ENCODE measurements around the gene CC2D1A. TPM values are rescaled to one million over a fixed set of nuclear protein-coding genes. Genes with fewer than 3 reads are reported as not detected.

The CC2D1A gene
- total RNA-seq = 100 to 1,000 TPM in 1 of 2 donors, 10 to 100 TPM in 1; 90.8 to 132 TPM
- long read RNA-seq, partial matches to known transcripts = 104 of 126 reads
- long read RNA-seq, other reads (novel, unspliced or antisense) = 18 of 126 reads

DNA sequence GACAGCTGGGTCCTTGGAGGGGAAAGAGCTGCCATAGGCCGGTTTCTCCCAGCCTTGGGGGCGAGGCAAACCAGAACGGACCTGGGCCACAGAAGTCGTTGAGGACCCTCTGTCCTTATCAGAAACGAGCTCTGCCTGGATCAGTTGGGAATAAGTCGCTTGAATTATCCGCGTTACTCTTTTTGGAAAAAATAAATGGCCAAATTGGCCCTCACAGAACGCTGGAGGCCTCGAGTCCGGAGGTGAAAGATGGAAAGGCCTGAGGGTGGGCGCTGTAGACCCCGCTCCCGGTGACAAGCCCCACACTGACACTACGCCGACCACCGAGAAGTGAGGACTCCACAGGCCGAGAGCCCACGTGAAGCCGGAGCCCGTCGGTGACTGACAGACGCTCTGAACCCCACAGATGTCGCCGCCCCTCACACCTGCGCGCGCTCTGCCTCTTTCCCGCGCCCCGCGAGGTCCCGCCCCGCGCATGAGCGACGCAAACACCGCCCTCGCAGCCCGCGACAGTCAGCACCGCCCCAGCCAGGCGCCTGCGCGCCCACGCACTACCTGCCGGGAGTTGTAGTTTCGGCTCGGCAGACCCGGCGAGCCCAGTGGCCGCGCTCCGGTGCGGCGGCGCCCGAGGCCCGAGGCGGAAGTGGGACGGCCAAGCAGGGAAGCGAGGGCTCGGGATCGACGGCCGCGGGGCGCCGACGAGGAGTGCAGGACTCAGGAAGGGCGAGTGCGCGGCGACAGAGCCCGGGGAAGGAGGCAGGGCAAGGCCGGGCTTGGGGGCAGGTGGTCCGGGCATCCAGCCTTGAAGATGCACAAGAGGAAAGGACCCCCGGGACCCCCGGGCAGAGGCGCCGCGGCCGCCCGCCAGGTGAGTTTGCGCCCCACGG, at the start of gene CC2D1A, which contains the start of gene BRME1:
CC2D1A (plus strand) TSS at position 568 of the 887 bp plus-strand sequence; CDS start at position 809, 241 bp downstream.
BRME1 (minus strand) TSS at position 484 of the 887 bp plus-strand sequence. CDS start 1,225 bp downstream, outside the sequence.
- intact Hi-C loops (cut with DNase I, micrococcal nuclease) = no loop called here
- DNase-seq (peak; percentile 94 to 96), ATAC-seq (peak; percentile 91)

DNA sequence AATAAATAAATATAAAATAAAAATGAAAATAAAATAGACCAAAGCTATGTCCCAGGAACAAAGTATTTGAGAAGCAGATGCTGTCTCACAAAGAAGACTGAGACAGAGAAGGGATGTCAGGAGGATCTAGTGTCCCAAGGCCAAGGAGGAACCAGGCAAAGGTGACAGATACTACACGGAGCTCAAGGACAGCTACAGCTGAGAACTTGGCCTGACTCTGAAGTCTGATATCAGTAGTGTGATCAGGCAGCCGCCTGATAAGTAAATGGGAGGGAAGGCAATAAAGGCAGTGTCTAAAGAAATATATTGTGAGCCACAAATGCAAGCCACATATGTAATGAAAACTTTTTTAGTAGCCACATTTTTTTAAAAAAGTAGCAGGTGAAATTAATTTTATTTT, 49.5 kb upstream of the CC2D1A start:
- intact Hi-C loops (cut with DNase I, micrococcal nuclease) = no loop called here
- no peak for DNase-seq
- ATAC-seq = peak; percentile 75

DNA sequence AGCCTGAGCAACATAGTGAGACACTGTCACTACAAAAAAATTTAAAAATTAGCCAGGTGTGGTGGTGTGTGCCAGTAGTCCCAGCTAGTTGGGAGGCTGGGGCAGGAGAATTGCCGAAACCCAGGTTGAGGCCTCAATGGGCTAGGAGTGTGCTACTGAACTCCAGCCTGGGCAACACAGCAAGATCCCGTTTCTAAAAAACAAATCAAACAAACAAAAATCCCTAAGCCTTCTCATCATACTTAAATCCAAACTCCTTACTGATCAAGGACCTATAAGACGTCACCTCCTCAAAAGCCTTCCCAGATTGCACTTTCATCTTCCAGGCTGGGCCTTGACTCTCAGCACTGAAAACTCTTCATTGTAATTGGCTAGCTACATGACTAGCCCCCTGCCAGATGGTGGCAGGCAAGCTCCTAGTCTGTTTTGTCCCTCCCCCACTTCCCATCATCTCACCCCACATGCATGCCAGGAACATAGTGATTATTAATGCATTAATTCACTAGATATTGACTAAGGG, 46.6 kb upstream of the CC2D1A start:
- intact Hi-C loops (cut with DNase I, micrococcal nuclease) = no loop called here
- DNase-seq (no peak), ATAC-seq (no peak)

DNA sequence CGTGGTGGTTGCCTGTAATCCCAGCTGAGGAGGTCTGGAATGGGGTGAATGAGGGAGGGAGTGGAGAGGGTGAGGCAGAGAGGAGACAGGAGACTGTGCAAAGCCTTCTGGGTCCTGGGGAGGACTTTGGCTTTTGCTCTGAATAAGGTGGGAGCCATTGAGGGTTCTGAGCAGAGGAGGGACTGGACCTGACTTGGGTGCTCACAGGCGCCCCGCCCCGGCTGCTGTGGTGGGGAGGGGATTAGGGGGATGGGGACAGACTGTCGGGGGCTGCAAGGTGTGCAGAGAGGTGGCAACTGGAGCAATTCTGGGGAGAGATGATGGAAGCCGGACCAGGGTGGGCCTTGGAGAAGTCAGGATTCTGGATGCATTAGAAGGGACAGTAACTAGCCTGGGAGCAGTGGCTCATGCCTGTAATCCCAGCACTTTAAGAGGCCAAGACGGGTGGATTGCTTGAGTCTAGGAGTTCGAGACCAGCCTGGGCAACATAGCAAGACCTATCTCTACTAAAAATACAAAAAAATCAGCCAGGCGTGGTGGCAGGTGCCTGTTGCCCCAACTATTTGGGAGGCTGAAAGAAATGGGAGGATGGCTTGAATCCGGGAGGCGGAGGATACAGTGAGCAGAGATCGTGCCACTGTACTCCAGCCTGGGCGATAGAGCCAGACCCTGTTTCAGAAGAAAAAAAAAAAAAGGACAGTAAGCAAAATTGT, 45.2 kb upstream of the CC2D1A start:
- intact Hi-C loops (cut with DNase I, micrococcal nuclease) = loop anchor here (5.0 to 10.0 kb wide), 2 partner anchors 74 to 76 kb away; no protein-coding TSS in a partner anchor
- ATAC-seq = no peak
- no peak for DNase-seq

DNA sequence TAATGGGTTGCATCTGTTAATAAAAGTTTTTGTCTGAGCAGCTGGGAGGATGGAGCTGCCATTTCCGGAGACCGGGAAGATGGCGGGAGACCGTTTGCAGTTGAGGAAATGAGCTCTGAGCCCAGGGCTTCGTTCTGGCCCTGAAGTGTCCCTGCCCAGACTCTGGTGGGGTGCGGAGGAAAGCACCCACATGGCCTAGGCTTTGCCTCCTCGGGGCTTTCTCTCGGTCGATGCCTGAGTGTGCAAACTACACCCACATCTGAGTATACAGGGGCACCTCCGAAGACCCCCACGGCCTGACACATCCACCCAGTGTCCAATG, 44.6 kb upstream of the CC2D1A start:
- intact Hi-C loops (cut with DNase I, micrococcal nuclease) = loop anchor here (5.0 to 10.0 kb wide), 2 partner anchors 74 to 77 kb away; no protein-coding TSS in a partner anchor
- ATAC-seq (no peak), DNase-seq (no peak)

DNA sequence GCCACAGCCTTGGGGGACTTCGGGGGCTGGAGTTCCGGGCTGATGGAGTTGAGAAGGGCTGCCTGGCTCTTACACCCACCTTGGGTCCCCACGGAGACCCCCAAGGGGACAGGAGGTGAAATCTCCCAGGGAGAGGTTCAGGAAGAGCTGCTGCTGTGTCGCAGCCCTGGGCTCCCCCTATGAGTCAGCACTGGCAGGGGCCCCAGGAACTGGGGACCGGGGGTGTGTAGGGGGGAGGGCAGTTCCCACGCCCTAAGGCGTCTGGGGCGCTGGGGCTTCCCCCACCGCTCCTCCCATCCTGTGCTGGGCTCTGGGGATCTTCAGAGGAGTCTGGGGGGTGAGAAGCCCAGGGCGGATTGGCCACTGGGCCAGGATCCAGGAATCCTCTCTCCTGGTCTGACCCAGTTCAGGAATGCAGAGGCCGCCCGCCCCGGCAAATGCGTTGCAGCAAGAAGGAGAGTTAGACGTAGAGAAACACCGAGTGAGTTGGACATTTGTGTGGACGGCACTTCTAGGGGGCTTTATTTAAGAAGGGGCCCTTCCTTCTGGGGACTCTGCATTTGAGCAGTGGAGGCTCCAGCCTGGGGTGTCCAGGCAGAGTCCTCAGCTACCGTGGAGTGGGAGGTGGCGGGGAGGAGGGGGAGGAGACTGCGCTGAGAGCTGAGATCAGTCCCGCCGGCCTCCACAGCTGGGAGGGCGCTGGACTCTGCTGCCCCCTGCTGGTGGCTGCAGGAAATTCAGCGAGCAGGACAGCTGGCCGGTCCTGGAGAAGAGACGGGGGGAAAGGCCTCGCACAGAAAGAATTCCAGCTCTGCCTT, 44.1 kb upstream of the CC2D1A start:
- DNase-seq (peak; percentile 92 to 94), ATAC-seq (peak; percentile 87)
- intact Hi-C loops (cut with DNase I, micrococcal nuclease) = loop anchor here (5.0 to 10.0 kb wide), 2 partner anchors 75 to 77 kb away; no protein-coding TSS in a partner anchor

DNA sequence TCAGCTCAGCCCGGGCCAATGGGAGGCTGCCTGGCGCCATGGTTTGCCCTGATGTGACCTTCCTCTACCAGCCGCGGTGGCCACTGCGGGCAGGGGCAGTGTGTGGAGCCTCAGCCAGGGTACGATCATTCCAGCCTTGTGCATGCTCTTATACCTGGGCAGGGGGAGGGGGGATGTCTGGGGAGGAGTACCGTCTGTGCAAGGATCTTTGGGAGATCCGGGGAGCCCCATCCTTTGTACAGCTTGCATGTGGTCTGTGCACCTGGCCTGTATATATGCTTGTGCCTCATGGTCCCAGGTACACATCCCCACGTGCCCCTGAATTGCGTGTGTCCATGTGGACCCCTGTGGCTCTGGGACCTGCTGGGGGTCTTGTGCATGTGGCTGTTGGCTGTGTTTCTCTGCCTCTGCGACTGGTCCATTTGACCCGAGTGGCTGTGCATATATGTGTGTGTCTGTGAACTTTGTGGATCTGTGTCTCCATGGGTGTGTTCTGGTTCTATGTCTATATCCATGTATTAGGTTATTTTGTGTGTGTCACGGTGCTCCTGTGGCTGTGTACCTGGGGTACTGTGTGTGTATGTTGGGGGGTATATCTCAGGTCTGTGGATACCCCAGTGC, 41.8 kb upstream of the CC2D1A start:
- intact Hi-C loops (cut with DNase I, micrococcal nuclease) = loop anchor here (5.0 to 10.0 kb wide), 2 partner anchors 77 to 79 kb away; no protein-coding TSS in a partner anchor
- no peak for ATAC-seq
- DNase-seq = no peak

DNA sequence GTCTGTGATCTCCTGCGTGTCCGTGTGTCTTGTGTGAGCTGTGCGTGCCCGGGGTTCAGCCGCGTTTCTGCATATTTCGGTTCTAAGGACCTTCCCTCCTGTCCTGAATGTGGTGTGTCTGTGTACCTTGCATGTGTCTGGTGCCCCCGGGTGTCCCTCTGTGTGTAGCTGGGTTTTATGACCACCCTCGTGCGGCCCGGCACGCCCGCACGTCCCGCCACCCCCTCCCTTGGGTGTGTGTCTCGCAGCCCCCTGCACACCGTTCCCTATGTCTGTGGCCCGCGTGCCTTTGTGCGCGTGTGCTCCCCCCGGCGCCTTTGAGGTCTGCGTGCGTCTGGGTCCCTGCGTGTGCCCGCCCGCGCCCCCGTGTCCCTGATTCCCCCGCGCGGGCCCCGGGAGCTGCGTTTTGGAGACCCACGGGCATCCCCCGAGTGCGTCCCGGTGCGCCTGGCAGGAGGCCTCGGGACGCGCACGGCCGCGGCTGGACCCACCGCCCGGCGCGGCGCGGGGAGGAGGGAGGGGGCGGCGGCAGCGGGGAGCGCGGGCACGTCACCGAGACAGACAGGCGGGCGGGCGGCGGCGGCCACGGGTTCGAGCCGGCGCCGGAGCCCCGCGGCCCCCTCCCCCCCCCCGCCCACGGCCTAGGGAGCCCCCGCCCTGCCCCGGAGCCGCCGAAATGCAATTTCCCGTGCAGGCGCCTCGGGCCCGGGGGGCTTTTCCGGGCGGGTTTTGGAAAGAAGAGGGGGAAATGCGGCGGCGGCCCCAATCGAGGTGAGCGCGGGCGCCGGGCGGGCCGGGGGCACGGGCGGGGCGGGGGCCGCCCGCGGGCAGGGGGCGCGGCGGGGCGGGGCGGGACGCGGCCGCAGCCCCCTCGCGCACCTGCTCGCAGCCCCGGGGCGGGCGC, 41.1 kb upstream of the CC2D1A start:
- DNase-seq (no peak), ATAC-seq (no peak)
- intact Hi-C loops (cut with DNase I, micrococcal nuclease) = loop anchor here (5.0 to 10.0 kb wide), 2 partner anchors 78 to 80 kb away; no protein-coding TSS in a partner anchor

DNA sequence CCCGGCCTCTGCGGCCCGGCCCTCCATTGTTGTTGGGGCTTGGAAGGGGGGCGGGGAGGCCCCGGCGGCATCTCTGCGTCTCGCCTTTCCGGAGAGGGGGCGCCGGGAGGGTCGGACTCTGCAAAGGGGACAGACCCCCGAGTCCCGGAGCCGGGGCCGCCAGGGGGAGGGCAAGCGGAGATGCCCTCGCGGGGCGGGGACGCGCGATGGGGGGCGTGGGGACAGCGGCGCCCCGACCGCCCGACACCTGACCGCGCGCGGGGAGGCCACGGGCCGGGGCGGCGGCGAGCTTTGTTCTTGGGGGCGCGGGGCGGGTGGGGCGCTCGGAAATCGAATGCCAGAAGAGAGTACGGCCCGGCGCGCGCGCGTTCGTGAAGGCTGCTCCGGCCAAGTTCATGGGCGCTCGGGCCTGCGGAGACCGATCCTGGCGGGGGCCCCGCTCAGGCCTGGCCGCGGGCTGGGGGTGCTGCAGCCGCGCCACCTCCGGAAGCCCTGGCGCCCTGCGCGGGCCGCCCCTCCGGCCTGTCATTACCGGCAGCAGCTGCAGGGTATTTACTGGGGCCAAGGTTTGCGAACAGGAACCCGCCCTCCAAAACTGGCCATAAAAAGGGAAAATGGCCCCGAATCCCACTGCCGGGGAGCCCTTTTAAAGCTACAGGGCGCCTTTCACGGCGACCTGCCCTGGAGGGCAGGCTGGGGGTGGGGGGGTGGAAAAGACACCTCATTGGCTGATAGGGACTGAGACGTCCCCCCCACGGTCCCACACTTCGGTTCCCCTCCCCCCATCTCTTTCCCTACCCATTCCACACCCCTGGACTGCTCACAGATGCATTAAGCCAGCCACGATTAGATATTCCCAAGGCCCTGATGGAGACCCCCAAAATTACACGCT, 40.2 kb upstream of the CC2D1A start:
- peak; percentile 29 for ATAC-seq
- peak in 1 of 2 donors; percentile 49 for DNase-seq
- intact Hi-C loops (cut with DNase I, micrococcal nuclease) = loop anchor here in 1 of 2 donors (10.0 kb wide), 1 partner anchor 81 kb away; no protein-coding TSS in a partner anchor

DNA sequence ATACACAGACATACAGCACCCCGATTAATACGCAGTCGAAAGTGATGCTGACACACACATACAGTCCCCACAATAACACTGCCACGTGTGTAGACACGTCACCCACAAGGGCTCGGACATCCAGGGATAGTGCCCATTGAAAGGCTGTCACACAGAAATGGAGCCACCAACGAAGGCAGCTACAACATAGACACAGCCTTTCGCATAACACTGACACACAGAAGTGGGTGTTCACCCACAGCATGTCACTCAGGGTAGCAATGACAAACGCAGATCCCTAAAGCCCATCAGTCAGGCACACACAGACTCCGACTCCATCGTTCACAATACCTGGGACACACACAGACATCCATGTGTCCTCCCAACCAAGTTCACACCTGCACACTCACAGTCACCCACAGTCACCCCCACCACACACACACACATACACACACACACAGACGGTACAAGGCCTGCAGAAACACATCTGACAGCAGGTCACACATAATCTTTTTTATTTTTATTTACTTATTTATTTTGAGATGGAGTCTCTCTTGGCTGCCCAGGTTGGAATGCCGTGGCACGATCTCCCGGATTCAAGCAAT, 39.4 kb upstream of the CC2D1A start:
- DNase-seq (no peak), ATAC-seq (no peak)
- intact Hi-C loops (cut with DNase I, micrococcal nuclease) = loop anchor here in 1 of 2 donors (10.0 kb wide), 1 partner anchor 82 kb away; no protein-coding TSS in a partner anchor

DNA sequence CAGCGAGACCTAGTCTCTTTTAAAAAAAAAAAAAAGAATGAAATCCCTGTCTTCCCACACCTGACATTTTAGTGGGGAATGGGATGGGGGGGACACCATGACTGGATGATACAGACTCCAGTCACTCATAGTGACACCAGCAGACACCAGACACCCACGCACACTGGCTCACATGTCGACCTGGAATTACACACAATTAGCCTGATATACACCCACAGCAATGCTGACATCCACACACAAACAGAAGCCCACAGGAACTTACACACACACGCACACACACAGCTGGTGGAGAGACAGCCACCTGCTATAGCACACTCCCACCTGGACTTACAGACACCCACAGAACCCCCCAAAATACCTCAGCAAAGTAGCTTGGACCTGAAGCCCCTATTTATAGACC, 37.3 kb upstream of the CC2D1A start:
- intact Hi-C loops (cut with DNase I, micrococcal nuclease) = loop anchor here in 1 of 2 donors (10.0 kb wide), 1 partner anchor 84 kb away; no protein-coding TSS in a partner anchor
- ATAC-seq (no peak), DNase-seq (no peak)

DNA sequence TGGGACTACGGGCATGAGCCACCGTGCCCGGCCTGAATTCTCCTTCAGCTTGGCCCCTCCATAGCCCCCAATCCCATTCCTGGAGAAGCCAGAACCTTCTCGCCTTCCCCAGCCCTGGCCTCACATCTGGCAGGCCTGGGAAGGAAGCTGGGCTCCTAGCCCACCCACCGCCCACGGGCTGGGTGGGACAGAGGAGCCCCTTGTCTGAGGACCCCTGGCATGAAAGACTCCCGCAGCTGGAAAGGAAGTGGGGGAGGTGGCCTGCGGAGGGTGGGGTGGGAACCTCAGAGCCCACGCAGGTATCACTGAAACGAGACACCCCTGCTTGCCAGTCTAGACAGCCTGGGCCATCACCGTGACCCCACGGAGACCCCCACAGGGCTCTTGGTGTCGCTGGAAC, 36.7 kb upstream of the CC2D1A start:
- ATAC-seq (no peak), DNase-seq (no peak)
- intact Hi-C loops (cut with DNase I, micrococcal nuclease) = loop anchor here in 1 of 2 donors (10.0 kb wide), 1 partner anchor 84 kb away; no protein-coding TSS in a partner anchor

DNA sequence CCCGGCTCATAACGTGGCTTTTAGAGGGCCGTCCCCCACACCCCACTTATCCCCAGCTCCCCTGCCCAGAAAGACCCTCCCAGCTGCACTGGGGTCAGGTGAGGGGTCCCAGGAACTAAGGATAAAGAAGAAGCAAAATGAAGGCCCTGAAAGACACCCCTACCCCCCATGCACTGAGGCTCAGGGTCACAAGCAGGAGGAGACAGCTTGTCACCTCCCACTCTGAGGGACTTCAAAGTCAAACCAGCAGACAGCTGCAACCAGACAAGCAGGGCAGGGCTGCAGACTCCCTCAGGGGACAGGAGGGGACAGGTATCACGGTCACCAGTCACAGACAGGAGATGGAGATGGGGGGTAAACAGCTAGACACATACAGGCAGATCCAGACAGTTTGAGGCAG, 35.1 kb upstream of the CC2D1A start:
- DNase-seq = no peak
- no peak for ATAC-seq
- intact Hi-C loops (cut with DNase I, micrococcal nuclease) = loop anchor here (10.0 kb wide), 2 partner anchors 204 to 276 kb away; partner anchors contain the start of gene MISP3 (in 1 of the 2)

DNA sequence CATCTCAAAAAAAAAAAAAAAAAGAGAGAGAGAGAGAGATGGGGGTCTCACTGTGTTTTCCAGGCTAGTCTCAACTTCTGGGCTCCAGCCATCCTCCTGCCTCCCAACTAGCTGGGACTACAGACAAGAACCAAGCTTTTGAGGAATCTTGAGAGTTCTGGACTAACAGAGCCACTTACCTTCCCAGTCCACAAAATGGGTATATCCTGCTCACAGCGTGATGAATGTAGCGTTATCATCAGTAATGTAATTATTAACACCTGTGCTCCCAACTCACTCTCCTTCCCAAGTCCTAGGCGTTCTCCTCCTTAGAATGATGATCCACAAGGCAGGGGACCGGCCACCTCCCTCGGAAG, 33.7 kb upstream of the CC2D1A start:
- intact Hi-C loops (cut with DNase I, micrococcal nuclease) = loop anchor here (10.0 kb wide), 2 partner anchors 202 to 278 kb away; partner anchors contain the start of gene MISP3 (in 1 of the 2)
- ATAC-seq (no peak), DNase-seq (no peak)

Measured in left colon (tissue), 2 donors.